Stimulated activated CD8-positive, alpha-beta memory T cell treated with anti-CD3 and anti-CD28 coated beads, Interleukin-4, amount 100 ng/mL, for 24 hours (primary cell): ENCODE data around the gene CALCOCO1.

Source experiments
- DNase-seq: peaks from one replicate; pipeline ENCODE4 v3.0.0-alpha.2; 2020; ENCODE audit warnings: low read depth

The CALCOCO1 gene

GRCh38 chr12:53660041-53660440 lies 67.2 kb downstream of the CALCOCO1 start:
- no peak for DNase-seq

- DNase-seq = no peak
Observed at GRCh38 chr12:53659571-53659981, 67.7 kb downstream of the CALCOCO1 start.

- DNase-seq = no peak
Observed at GRCh38 chr12:53659011-53659551, 68.2 kb downstream of the CALCOCO1 start.
